HEK293T (cell line): Measurements from ENCODE around the gene PHACTR3.

ENCODE experiments used
- CTCF ChIA-PET: fragments of 350-600 bp; formaldehyde crosslinking; extraction: SDS; loops from one replicate; lab custom pipeline; 2021; ENCODE audit warnings: antibody characterized with exemption, inconsistent platforms; lab: Yijun Ruan, JAX
- POLR2A ChIA-PET: fragments of 350-600 bp; formaldehyde crosslinking; extraction: SDS; loops from one replicate; lab custom pipeline; 2020; ENCODE audit warnings: antibody characterized with exemption, inconsistent platforms; lab: Yijun Ruan, JAX
- DNase-seq: peaks from one replicate; pipeline ENCODE4 v3.0.0; 2012; ENCODE audit warnings: mixed read lengths; ENCODE audit errors: extremely low spot score
- ARNT ChIP-seq: fragments of 450-650 bp; IDR thresholded peaks from 2 replicates; pipeline ENCODE4 v1.6.1; 2017; ENCODE audit warnings: mild to moderate bottlenecking
- BHLHE40 ChIP-seq: fragments of 450-650 bp; IDR thresholded peaks from 2 replicates; pipeline ENCODE4 v1.6.1; 2016; ENCODE audit warnings: mild to moderate bottlenecking, moderate library complexity, borderline replicate concordance
- CTBP1 ChIP-seq: fragments of 450-650 bp; IDR thresholded peaks from 2 replicates; pipeline ENCODE4 v1.6.1; 2016; ENCODE audit warnings: borderline replicate concordance
- ELF4 ChIP-seq: fragments of 450-650 bp; IDR thresholded peaks from 2 replicates; pipeline ENCODE4 v1.6.1; 2017; ENCODE audit warnings: antibody characterized with exemption
- FOXA1 ChIP-seq: fragments of 450-650 bp; IDR thresholded peaks from 2 replicates; pipeline ENCODE4 v1.6.1; 2016; ENCODE audit warnings: mild to moderate bottlenecking
- FOXK2 ChIP-seq: fragments of 450-650 bp; IDR thresholded peaks from 2 replicates; pipeline ENCODE4 v1.6.1; 2016; ENCODE audit warnings: mild to moderate bottlenecking
- FOXM1 ChIP-seq: fragments of 450-650 bp; IDR thresholded peaks from 2 replicates; pipeline ENCODE4 v1.6.1; 2017; ENCODE audit warnings: mild to moderate bottlenecking, borderline replicate concordance
- HDGF ChIP-seq: fragments of 450-650 bp; IDR thresholded peaks from 2 replicates; pipeline ENCODE4 v1.6.1; 2017; ENCODE audit warnings: antibody characterized with exemption, borderline replicate concordance
- L3MBTL2 ChIP-seq: fragments of 450-650 bp; conservative IDR thresholded peaks from 2 replicates; pipeline ENCODE4 v1.6.1; 2016; ENCODE audit warnings: mild to moderate bottlenecking
- LEF1 ChIP-seq: fragments of 450-650 bp; IDR thresholded peaks from 2 replicates; pipeline ENCODE4 v1.6.1; 2017; ENCODE audit warnings: mild to moderate bottlenecking, borderline replicate concordance
- NFRKB ChIP-seq: fragments of 450-650 bp; IDR thresholded peaks from 2 replicates; pipeline ENCODE4 v1.6.1; 2016; ENCODE audit warnings: mild to moderate bottlenecking, moderate library complexity
- SP1 ChIP-seq: fragments of 450-650 bp; IDR thresholded peaks from 2 replicates; pipeline ENCODE4 v1.6.1; 2017
- SUZ12 ChIP-seq: fragments of 450-650 bp; IDR thresholded peaks from 2 replicates; pipeline ENCODE4 v1.6.1; 2016; ENCODE audit warnings: mild to moderate bottlenecking
- TARDBP ChIP-seq: fragments of 450-650 bp; IDR thresholded peaks from 2 replicates; pipeline ENCODE4 v1.6.1; 2016
- ZNF384 ChIP-seq: fragments of 450-650 bp; IDR thresholded peaks from 2 replicates; pipeline ENCODE4 v1.6.1; 2016
- TF ChIP-seq, protein P1 (sequence below): fragments of 450-650 bp; IDR thresholded peaks from 2 replicates; pipeline ENCODE4 v1.6.1; 2016

Gene PHACTR3

DNA sequence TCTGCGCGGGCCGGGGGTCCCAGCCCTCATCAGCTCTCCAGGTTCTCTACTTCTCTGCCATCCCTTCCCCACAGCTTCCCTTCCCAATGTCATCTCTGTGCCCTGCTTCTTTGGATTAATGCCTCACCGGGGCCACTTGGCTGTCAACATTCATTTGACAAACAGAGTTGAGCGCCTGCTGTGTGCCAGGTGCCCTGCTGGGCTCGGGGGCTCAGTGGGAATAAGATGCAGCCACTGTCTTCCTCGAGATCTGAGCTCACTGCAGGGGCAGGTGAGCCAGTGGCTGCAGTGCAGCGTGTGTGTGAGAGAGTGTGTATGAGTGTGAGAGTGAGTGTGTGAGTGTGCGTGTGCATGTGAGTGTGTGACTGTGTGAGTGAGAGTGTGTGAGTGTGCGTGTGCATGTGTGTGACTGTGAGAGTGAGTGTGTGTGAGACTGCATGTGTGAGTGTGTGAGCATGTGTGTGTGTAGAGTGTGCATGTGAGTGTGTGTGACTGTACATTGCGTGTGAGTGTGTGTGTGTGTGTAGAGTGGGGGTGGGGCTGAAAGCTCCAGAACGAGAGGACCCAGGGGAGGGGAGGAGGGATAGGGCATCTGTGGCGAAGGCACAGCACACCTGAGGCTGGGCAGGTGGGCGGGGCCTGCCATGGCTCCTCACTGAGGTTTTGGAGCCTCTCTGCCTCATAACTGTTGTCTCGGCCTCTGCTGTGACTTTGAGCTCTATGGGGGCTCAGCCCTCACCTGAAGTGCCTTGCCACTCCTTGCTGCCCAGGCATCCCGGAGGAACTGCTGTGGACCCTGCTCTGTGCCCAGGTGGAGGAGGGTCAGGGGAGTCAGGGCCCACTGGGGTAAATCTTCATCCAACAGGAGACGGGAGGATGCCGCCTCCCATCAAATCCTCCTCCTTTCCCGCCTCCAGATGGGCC, 36.5 kb upstream of the PHACTR3 start:
- ChIA-PET POLR2A (no interaction called here), CTCF (no interaction called here)
- TF ChIP-seq, protein P1, sequence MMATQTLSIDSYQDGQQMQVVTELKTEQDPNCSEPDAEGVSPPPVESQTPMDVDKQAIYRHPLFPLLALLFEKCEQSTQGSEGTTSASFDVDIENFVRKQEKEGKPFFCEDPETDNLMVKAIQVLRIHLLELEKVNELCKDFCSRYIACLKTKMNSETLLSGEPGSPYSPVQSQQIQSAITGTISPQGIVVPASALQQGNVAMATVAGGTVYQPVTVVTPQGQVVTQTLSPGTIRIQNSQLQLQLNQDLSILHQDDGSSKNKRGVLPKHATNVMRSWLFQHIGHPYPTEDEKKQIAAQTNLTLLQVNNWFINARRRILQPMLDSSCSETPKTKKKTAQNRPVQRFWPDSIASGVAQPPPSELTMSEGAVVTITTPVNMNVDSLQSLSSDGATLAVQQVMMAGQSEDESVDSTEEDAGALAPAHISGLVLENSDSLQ = no peak
- TF ChIP-seq ZNF384 = no peak
- TF ChIP-seq FOXK2 = no peak
- no peak for TF ChIP-seq SUZ12
- TF ChIP-seq ELF4 = no peak
- TF ChIP-seq CTBP1 = no peak
- TF ChIP-seq ARNT = no peak
- TF ChIP-seq NFRKB = no peak
- no peak for TF ChIP-seq SP1
- TF ChIP-seq FOXA1 = no peak
- no peak for DNase-seq

DNA sequence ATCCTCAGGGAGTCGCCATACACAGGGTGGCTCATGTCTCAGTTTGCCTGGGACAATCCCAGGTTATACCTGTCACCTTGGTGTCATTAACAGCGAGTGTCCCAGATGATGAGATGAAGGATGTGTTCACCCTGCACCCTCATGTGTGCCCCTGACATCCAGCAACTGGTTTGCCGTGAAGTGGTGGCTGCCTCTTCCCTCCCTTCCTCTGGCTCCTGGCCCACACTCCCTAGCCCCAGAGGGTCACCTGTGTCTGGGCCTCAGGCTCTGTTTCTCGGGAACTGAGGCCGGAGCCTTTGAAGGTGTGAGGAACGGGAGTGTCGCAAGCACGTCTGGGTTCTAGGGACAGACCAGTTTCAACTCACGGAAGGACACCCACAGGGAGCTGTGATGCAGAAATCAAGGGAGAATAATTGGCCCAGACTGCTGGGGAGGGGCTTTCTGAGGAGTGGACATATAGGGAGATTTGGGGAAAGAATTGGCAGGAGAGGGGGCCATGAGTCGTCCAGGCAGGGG, 35.8 kb upstream of the PHACTR3 start:
- DNase-seq = no peak
- CTCF ChIA-PET = no interaction called here
- TF ChIP-seq FOXM1 = no peak
- no peak for TF ChIP-seq CTBP1
- no peak for TF ChIP-seq ZNF384
- TF ChIP-seq HDGF = no peak
- no peak for TF ChIP-seq ARNT
- TF ChIP-seq SP1 = no peak
- TF ChIP-seq FOXA1 = no peak
- TF ChIP-seq L3MBTL2 = no peak
- TF ChIP-seq LEF1 = no peak
- TF ChIP-seq, protein P1 = no peak
- no peak for TF ChIP-seq ELF4
- no peak for TF ChIP-seq NFRKB
- no peak for TF ChIP-seq BHLHE40
- no peak for TF ChIP-seq FOXK2
- no peak for TF ChIP-seq SUZ12
- TF ChIP-seq TARDBP = no peak
- POLR2A ChIA-PET = no interaction called here

DNA sequence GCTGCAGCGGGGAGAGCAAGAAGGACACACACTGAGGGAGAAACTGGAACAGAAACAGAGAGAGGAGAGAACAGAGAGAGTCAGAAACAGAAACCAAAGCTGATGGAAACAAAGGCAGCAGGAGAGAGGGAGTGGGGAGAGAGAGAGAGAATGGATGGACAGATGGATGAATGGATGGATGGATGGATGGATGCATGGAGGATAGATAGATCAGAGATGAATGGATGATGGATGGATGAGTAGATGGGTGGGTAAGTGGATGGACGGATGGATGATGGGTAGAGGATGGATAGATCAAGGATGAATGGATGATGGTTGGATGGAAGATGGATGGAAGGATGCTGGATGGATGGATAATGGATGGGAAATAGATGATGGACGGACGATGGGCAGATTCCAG, 35.0 kb upstream of the PHACTR3 start:
- ChIA-PET POLR2A (no interaction called here), CTCF (no interaction called here)
- no peak for TF ChIP-seq NFRKB
- no peak for TF ChIP-seq TARDBP
- no peak for TF ChIP-seq FOXA1
- no peak for TF ChIP-seq FOXK2
- TF ChIP-seq ARNT = no peak
- TF ChIP-seq CTBP1 = no peak
- no peak for TF ChIP-seq L3MBTL2
- no peak for TF ChIP-seq ZNF384
- no peak for DNase-seq

DNA sequence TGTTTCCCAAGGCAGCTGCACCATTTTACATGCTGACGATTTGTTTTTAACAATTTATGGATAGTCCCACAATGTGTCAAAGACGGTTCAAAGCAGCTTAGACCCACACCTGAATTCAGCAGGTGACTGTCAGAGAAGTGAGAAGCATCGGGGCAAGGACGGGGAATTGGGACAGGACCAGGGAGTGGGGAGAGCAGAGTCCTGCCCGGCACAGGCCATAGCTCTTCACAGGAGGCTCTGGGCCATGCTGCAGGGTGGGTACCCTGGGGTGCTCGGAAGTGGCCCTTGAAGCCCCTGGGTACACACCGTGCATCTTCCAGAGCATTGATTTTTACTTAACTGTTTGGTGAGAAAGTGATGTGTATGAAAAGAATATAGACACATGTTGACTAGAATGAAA, 33.2 kb upstream of the PHACTR3 start:
- TF ChIP-seq TARDBP (no peak), LEF1 (no peak), FOXA1 (no peak), L3MBTL2 (no peak), FOXK2 (no peak), FOXM1 (no peak), SUZ12 (no peak)
- CTCF ChIA-PET = interaction anchor here (0.7 to 3.9 kb wide), 7 partner anchors 9 to 176 kb away, joined by 3 to 16 read pairs (median 4); no protein-coding TSS in a partner anchor
- DNase-seq = no peak
- POLR2A ChIA-PET = no interaction called here

DNA sequence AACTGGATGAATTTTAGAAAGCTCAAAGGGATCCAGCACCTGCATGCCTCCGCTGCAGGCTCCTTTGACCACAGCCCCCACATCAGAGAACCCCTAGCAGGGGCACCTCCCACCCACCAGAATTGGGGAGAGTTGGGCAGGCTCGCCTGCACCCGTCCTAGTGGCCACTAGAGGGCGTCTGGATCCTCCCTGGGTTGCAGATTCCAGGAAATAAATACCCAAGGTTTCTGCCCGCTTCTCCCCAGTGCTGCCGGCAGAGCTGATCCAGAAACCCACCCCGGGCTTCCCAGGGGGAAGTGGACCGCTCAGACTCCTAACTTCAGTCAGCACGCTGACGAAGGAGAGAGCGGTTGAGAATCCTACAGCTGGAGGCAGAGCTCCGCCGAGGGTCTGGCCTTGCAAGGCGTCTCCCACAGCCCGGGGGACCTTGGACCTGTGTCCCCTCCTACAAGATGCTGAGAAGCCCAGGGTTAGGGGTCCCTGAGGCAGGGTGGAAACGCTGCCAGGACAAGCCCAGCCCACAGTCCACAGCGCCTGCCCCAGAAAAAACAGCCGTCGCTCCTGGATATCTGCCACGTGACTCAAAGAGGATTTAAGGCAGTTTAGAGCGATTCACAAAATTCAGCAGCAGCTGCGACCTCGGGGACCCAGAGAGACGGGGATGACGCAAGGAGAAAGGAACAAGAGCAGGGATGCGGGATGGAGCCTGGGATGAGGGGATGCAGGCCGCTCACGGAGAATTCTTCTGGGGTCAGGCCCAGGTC, 32.6 kb upstream of the PHACTR3 start:
- ChIA-PET POLR2A (no interaction called here), CTCF (interaction anchor here (0.6 to 3.9 kb wide), 7 partner anchors 8 to 1018 kb away, joined by 3 to 16 read pairs (median 3); no protein-coding TSS in a partner anchor)
- TF ChIP-seq CTBP1 (no peak), FOXM1 (no peak), L3MBTL2 (no peak), TARDBP (no peak), BHLHE40 (no peak), SUZ12 (no peak), FOXK2 (no peak), ZNF384 (no peak), ARNT (no peak), LEF1 (no peak), FOXA1 (no peak), SP1 (no peak)
- TF ChIP-seq, protein P1 = no peak
- DNase-seq = peak; percentile 82
